Naive thymus-derived CD4-positive, alpha-beta T cell (primary cell): ENCODE measurements around the gene CAMK2N1. TPM values are rescaled to one million over a fixed set of nuclear protein-coding genes. Genes with fewer than 3 reads are reported as not detected.

ENCODE experiments used
- ATAC-seq: fragments of 150-1000 bp; cut with Tn5 transposase; 2 replicates; pipeline ENCODE4 v1.10.0; 2021; ENCODE audit warnings: mild to moderate bottlenecking, moderate library complexity
- CTCF ChIA-PET: fragments of 350-600 bp; sonication (Branson Sonifier 250); formaldehyde crosslinking; loops from one replicate; lab custom pipeline; 2021; ENCODE audit warnings: antibody characterized with exemption; lab: Charles Lee
- POLR2A ChIA-PET: fragments of 350-600 bp; sonication (Branson Sonifier 250); formaldehyde crosslinking; loops from one replicate; lab custom pipeline; 2021; ENCODE audit warnings: antibody characterized with exemption, inconsistent platforms; lab: Charles Lee
- DNase-seq, 9 donors: peaks; one replicate each; pipeline versions ENCODE4 v3.0.0 to v3.0.0-alpha.2; 2020 to 2022; ENCODE audit warnings: mixed read lengths in 1 of 9
- H3K27ac ChIP-seq: one replicate; pipeline ENCODE4 v1.7.0; 2013; ENCODE audit warnings: mild to moderate bottlenecking, low read depth, low read length, moderate library complexity
- H3K27me3 ChIP-seq, 2 donors: one replicate each; pipeline ENCODE4 v1.7.0; 2013; ENCODE audit warnings: low read length in 2 of 2, mild to moderate bottlenecking in 2 of 2, moderate library complexity in 2 of 2; ENCODE audit not compliant: control insufficient read depth in 2 of 2, insufficient read depth in 2 of 2
- H3K36me3 ChIP-seq, 3 experiments: 1 replicate in 2 of 3; 2 replicates in 1 of 3; pipeline ENCODE4 v1.7.0; 2013; ENCODE audit warnings: low read length in 3 of 3, mild to moderate bottlenecking in 3 of 3, moderate library complexity in 1 of 3; ENCODE audit not compliant: insufficient read depth in 3 of 3, control insufficient read depth in 2 of 3
- H3K4me1 ChIP-seq, 2 donors: one replicate each; pipeline ENCODE4 v1.7.0; 2013; ENCODE audit warnings: low read length in 2 of 2, mild to moderate bottlenecking in 2 of 2, moderate library complexity in 1 of 2; ENCODE audit not compliant: control insufficient read depth in 2 of 2, insufficient read depth in 2 of 2
- H3K4me3 ChIP-seq: 2 replicates; pipeline ENCODE4 v1.7.0; 2013; ENCODE audit warnings: mild to moderate bottlenecking, low read length
- H3K9me3 ChIP-seq, 3 experiments: 1 replicate in 2 of 3; 2 replicates in 1 of 3; pipeline ENCODE4 v1.7.0; 2013; ENCODE audit warnings: low read length in 3 of 3; ENCODE audit not compliant: control insufficient read depth in 2 of 3
- H3K27ac Mint-ChIP-seq, 9 donors: one replicate each; pipeline ENCODE4 v1.8.0; 2020 to 2022; ENCODE audit warnings: mixed read lengths in 9 of 9, mild to moderate bottlenecking in 8 of 9, moderate library complexity in 5 of 9, inconsistent platforms in 2 of 9
- H3K27me3 Mint-ChIP-seq, 5 donors: one replicate each; pipeline ENCODE4 v1.8.0; 2021 to 2022; ENCODE audit warnings: mixed read lengths in 5 of 5, mild to moderate bottlenecking in 1 of 5
- H3K36me3 Mint-ChIP-seq, 5 donors: one replicate each; pipeline ENCODE4 v1.8.0; 2020 to 2022; ENCODE audit warnings: mixed read lengths in 5 of 5, mild to moderate bottlenecking in 3 of 5, inconsistent platforms in 1 of 5
- H3K4me1 Mint-ChIP-seq, 7 donors: one replicate each; pipeline ENCODE4 v1.8.0; 2020 to 2022; ENCODE audit warnings: mixed read lengths in 7 of 7, mild to moderate bottlenecking in 3 of 7, inconsistent platforms in 1 of 7
- H3K4me3 Mint-ChIP-seq, 10 donors: one replicate each; pipeline ENCODE4 v1.8.0; 2020 to 2022; ENCODE audit warnings: mild to moderate bottlenecking in 10 of 10, mixed read lengths in 10 of 10, moderate library complexity in 6 of 10, inconsistent platforms in 2 of 10
- H3K9me3 Mint-ChIP-seq, 11 donors: one replicate each; pipeline ENCODE4 v1.8.0; 2020 to 2022; ENCODE audit warnings: mixed read lengths in 11 of 11, mild to moderate bottlenecking in 4 of 11, inconsistent platforms in 1 of 11, moderate library complexity in 1 of 11
- intact Hi-C, 2 donors: fragments of 100-400 bp; cut with micrococcal nuclease; formaldehyde crosslinking; loops; one replicate each; pipeline ENCODE4 v1.15.1; 2023
- polyA plus RNA-seq, 2 donors: library from polyadenylated mRNA; unstranded; fragments of 300-500 nt; fragmentation: Illumina TruSeq; gene quantifications; one replicate each; pipeline ENCODE4 v1.2.3, GENCODE V29; 2021
- total RNA-seq, 6 experiments: library from RNA in 5 of 6; stranded (reverse) in 5 of 6; gene quantifications; 1 replicate in 5 of 6; 2 replicates in 1 of 6; pipeline ENCODE4 v1.2.3 and lab custom pipeline; 2021 to 2026

The CAMK2N1 gene
- total and polyA plus RNA-seq, 7 experiments from 2014 or later = 0.08 to 3.8 (median 2.4) TPM

DNA sequence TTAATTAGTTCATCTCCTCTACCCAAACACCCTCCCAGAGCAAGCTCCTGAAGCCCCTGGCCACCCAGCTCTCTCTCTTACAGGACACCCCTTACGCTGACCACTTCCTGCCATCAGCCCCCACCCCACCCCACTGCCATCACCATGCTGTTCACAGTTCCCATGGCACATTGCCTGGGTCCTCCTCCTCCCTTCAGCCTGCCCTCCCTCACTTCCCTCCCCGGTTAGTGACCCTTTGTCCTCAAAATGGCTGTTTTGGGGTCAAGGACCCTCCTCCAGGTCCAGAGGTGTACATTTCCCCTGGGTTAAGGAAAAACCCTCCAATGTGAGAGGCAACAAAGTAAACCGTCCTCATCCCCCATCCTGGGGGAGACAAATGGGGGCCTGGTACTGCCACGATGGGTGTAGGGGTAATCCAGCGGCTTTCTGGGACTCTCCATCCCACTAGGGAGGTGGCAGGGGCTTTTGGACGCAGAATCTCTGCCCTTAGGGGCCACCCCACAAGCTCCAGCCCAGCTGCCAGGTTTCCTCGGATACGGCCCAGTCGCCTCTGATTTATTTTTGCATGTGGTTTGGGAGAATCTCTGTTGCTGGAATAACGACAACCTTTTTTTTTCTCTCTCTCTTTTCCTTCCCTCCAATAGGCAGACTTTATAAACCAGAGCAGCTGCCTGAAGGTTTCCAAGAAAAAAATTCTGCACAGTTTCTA lies 8.5 kb downstream of the CAMK2N1 start:
- H3K4me1 Mint-ChIP-seq = peaks cover 0 to 6% (median 0%) of the 10 kb centered on the region in 7 donors
- no peak overlapping the region for H3K4me3 ChIP-seq
- no peaks in the 10 kb centered on the region for H3K36me3 Mint-ChIP-seq
- H3K36me3 ChIP-seq = no peaks in the 10 kb centered on the region
- intact Hi-C loops = no loop called here
- POLR2A ChIA-PET = no interaction called here
- no peaks in the 10 kb centered on the region for H3K4me1 ChIP-seq
- H3K27ac ChIP-seq = no peak overlapping the region
- H3K4me3 Mint-ChIP-seq = no peak overlapping the region
- H3K27ac Mint-ChIP-seq = no peak overlapping the region
- peaks cover 0 to 2% (median 0%) of the 10 kb centered on the region in 11 donors for H3K9me3 Mint-ChIP-seq
- H3K9me3 ChIP-seq = no peaks in the 10 kb centered on the region
- H3K27me3 ChIP-seq = peaks cover 2 to 11% of the 10 kb centered on the region in 2 donors
- ATAC-seq = no peak
- peaks cover 74 to 88% (median 82%) of the 10 kb centered on the region in 5 donors for H3K27me3 Mint-ChIP-seq
- no peak for DNase-seq
- CTCF ChIA-PET = no interaction called here

- H3K27me3 Mint-ChIP-seq = peaks cover 80 to 85% (median 82%) of the 10 kb centered on the region in 5 donors
- Histone ChIP-seq H3K27ac (no peak overlapping the region), H3K9me3 (no peaks in the 10 kb centered on the region), H3K4me1 (no peaks in the 10 kb centered on the region), H3K4me3 (no peak overlapping the region), H3K36me3 (no peaks in the 10 kb centered on the region), H3K27me3 (peaks cover 0 to 11% of the 10 kb centered on the region in 2 donors)
- intact Hi-C loops = no loop called here
- no peaks in the 10 kb centered on the region for H3K36me3 Mint-ChIP-seq
- DNase-seq (no peak), ATAC-seq (no peak)
- CTCF ChIA-PET = no interaction called here
- POLR2A ChIA-PET = no interaction called here
- H3K9me3 Mint-ChIP-seq = peaks cover 0 to 2% (median 0%) of the 10 kb centered on the region in 11 donors
- H3K4me3 Mint-ChIP-seq = no peak overlapping the region
- H3K27ac Mint-ChIP-seq = no peak overlapping the region
- peaks cover 0 to 6% (median 0%) of the 10 kb centered on the region in 7 donors for H3K4me1 Mint-ChIP-seq
Measured at GRCh38 chr1:20476265-20477038, 9.6 kb downstream of the CAMK2N1 start.

DNA sequence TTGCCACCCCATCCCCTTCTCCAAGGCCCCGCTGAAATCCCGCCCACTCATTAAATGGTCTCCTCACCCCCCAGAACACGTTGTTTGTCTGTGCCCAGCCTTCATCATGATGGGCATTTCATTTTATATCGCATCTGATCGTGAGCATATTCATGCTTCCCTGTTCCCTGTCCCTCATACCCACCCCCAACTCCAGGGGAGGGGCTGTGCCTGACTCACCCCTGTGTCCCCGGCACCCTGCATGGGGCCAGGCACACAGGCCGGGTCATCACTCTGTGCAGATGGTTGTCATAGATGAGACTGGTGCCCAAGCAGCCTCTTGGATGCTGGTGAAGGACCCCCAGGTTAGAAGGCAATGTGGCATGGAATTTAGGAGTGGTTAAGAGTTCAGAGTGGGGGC lies 11.0 kb downstream of the CAMK2N1 start:
- POLR2A ChIA-PET = no interaction called here

DNA sequence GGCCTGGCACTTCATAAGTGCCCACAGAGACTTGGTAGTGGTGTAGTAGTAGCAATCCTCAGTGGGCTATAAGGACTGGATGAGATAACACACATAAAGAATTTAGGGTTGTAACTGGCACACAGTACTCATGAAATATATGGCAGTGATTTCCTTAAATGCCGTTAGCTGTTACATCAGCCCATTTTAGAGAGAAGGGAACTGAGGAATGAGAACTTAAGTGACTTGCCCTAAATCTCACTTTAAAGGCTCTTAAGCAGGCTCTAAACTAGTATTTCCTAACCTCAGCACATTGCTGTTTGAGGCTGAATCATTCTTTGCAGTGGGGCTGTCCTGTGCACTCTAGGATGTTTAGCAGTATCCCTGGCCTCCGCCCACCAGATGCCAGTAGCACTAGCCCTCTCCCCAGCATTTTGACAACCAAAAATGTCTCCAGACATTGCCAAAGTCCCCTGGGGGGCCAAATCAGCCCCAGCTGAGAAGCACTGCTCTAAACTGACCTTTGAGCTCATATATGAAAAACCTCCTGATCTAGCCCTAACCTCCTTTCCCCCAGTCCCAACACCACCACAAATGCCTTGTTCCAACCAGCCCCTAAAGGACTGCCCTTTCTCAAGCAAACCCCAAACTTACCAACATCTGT lies 11.6 kb downstream of the CAMK2N1 start:
- Mint-ChIP-seq H3K27ac (no peak overlapping the region), H3K36me3 (no peaks in the 10 kb centered on the region), H3K4me3 (no peak overlapping the region), H3K9me3 (no peaks in the 10 kb centered on the region), H3K4me1 (peaks cover 0 to 6% (median 0%) of the 10 kb centered on the region in 7 donors), H3K27me3 (peaks cover 64 to 74% (median 69%) of the 10 kb centered on the region in 5 donors)
- ATAC-seq (no peak), DNase-seq (no peak)
- Histone ChIP-seq H3K4me3 (no peak overlapping the region), H3K36me3 (no peaks in the 10 kb centered on the region), H3K27me3 (peaks cover 0 to 11% of the 10 kb centered on the region in 2 donors), H3K9me3 (no peaks in the 10 kb centered on the region), H3K4me1 (no peaks in the 10 kb centered on the region), H3K27ac (no peak overlapping the region)
- intact Hi-C loops = no loop called here
- ChIA-PET CTCF (no interaction called here), POLR2A (no interaction called here)

More for the DNA sequence above, 11.0 kb downstream of the CAMK2N1 start:
- no peaks in the 10 kb centered on the region for H3K36me3 Mint-ChIP-seq
- H3K27ac Mint-ChIP-seq = no peak overlapping the region
- ATAC-seq = no peak
- peaks cover 0 to 11% of the 10 kb centered on the region in 2 donors for H3K27me3 ChIP-seq
- no peaks in the 10 kb centered on the region for H3K9me3 Mint-ChIP-seq
- H3K4me1 ChIP-seq = no peaks in the 10 kb centered on the region
- no peaks in the 10 kb centered on the region for H3K9me3 ChIP-seq
- H3K36me3 ChIP-seq = no peaks in the 10 kb centered on the region
- H3K4me3 ChIP-seq = no peak overlapping the region
- no peak overlapping the region for H3K4me3 Mint-ChIP-seq
- no peak for DNase-seq
- H3K27me3 Mint-ChIP-seq = peaks cover 68 to 74% (median 72%) of the 10 kb centered on the region in 5 donors
- H3K27ac ChIP-seq = no peak overlapping the region
- intact Hi-C loops = no loop called here
- CTCF ChIA-PET = no interaction called here
- peaks cover 0 to 6% (median 0%) of the 10 kb centered on the region in 7 donors for H3K4me1 Mint-ChIP-seq

DNA sequence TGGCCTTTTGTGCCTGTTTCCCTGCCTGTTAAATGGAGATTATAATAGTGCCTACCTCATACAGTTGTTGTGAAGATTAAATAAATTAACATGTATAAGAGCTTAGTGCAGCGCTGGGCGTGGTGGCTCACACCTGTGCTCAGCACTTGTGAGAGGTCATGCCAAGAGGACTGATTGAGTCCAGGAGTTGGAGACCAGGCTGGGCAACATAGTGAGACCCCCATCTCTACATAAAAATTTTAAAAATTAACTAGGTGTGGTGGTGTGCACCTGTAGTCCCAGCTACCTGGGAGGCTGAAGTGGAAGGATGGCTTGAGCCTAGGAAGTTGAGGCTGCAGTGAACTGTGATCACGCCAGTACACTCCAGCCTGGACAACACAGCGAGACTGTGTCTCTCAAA lies 12.1 kb downstream of the CAMK2N1 start:
- Histone ChIP-seq H3K27ac (no peak overlapping the region), H3K36me3 (no peaks in the 10 kb centered on the region), H3K4me1 (no peaks in the 10 kb centered on the region), H3K9me3 (no peaks in the 10 kb centered on the region), H3K4me3 (no peak overlapping the region), H3K27me3 (peaks cover 0 to 7% of the 10 kb centered on the region in 2 donors)
- H3K27ac Mint-ChIP-seq = no peak overlapping the region
- ATAC-seq (no peak), DNase-seq (no peak)
- no peaks in the 10 kb centered on the region for H3K9me3 Mint-ChIP-seq
- intact Hi-C loops = no loop called here
- ChIA-PET CTCF (no interaction called here), POLR2A (no interaction called here)
- peaks cover 0 to 6% (median 0%) of the 10 kb centered on the region in 7 donors for H3K4me1 Mint-ChIP-seq
- H3K36me3 Mint-ChIP-seq = no peaks in the 10 kb centered on the region
- no peak overlapping the region for H3K4me3 Mint-ChIP-seq
- peaks cover 61 to 73% (median 65%) of the 10 kb centered on the region in 5 donors for H3K27me3 Mint-ChIP-seq

- Mint-ChIP-seq H3K4me1 (peaks cover 0 to 6% (median 0%) of the 10 kb centered on the region in 7 donors), H3K4me3 (no peak overlapping the region), H3K36me3 (no peaks in the 10 kb centered on the region), H3K27ac (no peak overlapping the region), H3K9me3 (peaks cover 0 to under 1% (median 0%) of the 10 kb centered on the region in 11 donors), H3K27me3 (peaks cover 55 to 68% (median 62%) of the 10 kb centered on the region in 5 donors)
- ChIA-PET CTCF (no interaction called here), POLR2A (no interaction called here)
- no peak for DNase-seq
- Histone ChIP-seq H3K4me1 (no peaks in the 10 kb centered on the region), H3K9me3 (no peaks in the 10 kb centered on the region), H3K27me3 (peaks cover 0 to 7% of the 10 kb centered on the region in 2 donors), H3K27ac (no peak overlapping the region), H3K36me3 (no peaks in the 10 kb centered on the region), H3K4me3 (no peak overlapping the region)
- intact Hi-C loops = no loop called here
- ATAC-seq = no peak
Measured at GRCh38 chr1:20472860-20473711, 12.9 kb downstream of the CAMK2N1 start.
